Hematopoietic multipotent progenitor cell treated with erythropoietin and hydrocortisone succinate and interleukin-3 and kit ligand, for 15 days (in vitro differentiated cells): ENCODE results near the gene DOCK11.
"Not testable (repeated sequence)": the region's sequence is repeated elsewhere in the genome, so short reads cannot be mapped to it uniquely, and the experiment has no call there.

Experiments
- DNase-seq: peaks from one replicate; pipeline ENCODE4 v3.0.0-alpha.2; 2015; ENCODE audit warnings: low spot score

DOCK11 gene

DNA sequence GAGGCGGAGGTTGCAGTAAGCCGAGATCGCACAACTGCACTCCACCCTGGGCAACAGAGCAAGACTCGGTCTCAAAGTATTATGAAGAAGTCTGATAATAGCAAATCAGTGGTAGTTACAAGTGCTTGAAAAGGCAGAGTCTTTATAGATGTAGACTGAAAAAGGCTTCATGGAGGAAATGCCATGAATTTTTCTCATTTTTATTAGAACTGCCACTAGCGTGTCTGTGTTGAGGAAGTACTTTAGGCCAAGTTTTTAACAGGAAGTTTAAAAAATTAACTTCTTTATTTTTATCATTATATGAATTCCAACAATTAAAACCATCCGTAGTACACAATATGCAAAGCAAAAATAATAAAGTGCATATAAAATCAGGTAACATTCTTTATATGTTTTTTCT lies 199.0 kb downstream of the DOCK11 start:
- DNase-seq = no peak

DNA sequence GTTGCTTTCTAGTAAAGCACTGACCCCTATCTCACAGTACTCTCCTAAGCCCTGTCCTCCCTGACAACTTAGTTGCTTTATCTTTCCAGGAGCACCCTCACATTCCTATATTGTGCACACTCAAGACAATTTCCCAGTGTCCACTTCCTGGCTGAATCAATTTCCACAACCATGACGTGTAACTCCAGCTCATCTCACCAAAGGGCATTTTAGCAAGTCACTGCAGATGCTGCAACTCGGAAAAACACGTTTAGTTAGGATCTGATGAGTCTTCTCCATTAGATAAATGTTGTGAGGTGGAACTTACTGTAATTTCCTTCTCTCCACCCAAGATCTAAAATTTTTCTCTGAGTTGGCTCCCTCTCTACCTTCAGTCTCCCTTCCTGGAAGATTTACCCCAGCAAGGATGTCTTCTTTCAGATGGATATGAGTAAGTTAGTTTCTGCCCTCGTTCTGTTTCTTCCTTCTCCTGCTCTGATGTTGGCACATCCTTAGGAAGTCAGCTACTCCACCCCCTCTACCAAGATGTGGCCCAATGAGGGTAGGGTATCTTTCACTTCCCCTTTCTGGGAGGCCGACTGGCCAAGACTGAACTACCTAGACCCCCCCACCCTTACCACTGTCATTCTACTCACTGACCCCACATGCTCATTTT lies 203.0 kb downstream of the DOCK11 start:
- no peak for DNase-seq

- no peak for DNase-seq
These were observed 207.1 kb downstream of the DOCK11 start for GRCh38 chrX:118702741-118703140.

- DNase-seq = no peak
These were observed 211.1 kb downstream of the DOCK11 start for GRCh38 chrX:118706681-118707080.

DNA sequence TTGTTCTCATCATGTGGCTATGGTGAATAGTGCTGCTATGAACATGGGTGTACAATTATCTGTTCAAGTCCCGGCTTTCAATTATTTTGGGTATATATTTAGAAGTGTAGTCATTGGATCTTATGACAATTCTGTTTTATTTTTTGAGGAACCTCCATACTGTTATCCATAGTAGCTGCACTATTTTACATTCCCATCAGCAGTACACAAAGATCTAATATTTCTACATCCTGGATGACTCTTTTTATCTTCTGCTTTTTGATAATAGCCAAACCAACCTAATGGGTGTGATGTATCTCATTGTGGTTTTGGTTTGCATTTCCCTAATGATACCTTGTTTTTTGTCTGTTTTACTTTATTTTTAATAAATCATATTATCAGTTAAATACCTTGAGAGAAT lies 218.9 kb downstream of the DOCK11 start:
- DNase-seq = no peak

DNA sequence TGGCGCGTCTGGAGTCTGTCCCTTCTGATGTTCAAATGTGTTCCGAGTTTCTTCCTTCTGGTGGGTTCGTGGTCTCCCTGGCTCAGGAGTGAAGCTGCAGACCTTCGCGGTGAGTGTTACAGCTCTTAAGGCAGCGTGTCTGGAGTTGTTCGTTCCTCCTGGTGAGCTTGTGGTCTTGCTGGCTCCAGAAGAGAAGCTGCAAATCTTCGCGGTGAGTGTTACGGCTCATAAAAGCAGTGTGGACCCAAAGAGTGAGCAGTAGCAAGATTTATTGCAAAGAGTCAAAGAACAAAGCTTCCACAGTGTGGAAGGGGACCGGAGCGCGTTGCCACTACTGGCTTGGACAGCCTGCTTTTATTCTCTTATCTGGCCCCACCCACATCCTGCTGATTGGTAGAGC lies 220.3 kb downstream of the DOCK11 start:
- DNase-seq = not testable (repeated sequence)

DNA sequence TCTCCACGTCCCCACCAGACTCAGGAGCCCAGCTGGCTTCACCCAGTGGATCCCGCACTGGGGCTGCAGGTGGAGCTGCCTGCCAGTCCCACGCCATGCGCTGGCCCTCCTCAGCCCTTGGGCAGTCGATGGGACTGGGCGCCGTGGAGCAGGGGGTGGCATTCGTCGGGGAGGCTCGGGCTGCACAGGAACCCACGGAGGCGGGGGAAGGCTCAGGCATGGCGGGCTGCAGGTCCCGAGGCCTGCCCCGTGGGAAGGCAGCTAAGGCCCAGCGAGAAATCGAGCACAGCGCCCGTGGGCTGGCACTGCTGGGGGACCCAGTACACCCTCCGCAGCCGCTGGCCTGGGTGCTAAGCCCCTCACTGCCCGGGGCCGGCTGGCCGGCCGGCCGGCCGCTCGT lies 221.2 kb downstream of the DOCK11 start:
- DNase-seq = not testable (repeated sequence)

DNA sequence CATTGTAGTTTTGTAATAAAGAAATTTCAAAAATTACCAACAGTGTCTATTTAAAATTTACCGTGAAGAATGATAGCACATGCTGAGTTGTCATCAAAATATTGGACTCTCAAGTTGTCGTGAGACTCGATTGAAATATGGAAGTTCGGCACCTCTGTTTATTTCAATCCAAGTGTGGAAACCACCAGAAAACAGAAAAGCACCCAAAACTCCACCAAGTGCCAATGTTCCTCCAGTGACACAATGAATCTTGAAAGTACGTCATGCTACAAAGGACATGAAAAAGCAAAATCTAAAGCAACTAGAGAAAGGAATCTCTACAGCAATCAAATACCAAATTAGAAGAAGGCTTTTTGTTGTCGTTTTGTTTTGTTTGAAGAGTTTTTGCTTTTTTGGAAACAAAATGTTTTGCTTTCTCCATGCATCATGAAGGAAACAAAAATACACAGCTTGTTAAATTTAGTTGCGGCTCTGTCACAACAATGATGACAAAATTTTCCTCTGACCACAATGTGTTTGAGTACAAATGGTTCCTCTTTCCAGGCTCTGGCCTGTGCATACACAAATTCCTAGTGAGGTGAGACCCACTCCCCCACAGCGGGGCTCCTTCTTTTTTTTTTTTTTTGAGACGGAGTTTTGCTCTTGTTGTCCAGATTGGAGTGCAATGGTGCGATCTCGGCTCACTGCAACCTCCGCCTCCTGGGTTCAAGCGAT lies 222.2 kb downstream of the DOCK11 start:
- DNase-seq = no peak

GRCh38 chrX:118718737-118719136 lies 223.1 kb downstream of the DOCK11 start:
- DNase-seq = no peak

DNA sequence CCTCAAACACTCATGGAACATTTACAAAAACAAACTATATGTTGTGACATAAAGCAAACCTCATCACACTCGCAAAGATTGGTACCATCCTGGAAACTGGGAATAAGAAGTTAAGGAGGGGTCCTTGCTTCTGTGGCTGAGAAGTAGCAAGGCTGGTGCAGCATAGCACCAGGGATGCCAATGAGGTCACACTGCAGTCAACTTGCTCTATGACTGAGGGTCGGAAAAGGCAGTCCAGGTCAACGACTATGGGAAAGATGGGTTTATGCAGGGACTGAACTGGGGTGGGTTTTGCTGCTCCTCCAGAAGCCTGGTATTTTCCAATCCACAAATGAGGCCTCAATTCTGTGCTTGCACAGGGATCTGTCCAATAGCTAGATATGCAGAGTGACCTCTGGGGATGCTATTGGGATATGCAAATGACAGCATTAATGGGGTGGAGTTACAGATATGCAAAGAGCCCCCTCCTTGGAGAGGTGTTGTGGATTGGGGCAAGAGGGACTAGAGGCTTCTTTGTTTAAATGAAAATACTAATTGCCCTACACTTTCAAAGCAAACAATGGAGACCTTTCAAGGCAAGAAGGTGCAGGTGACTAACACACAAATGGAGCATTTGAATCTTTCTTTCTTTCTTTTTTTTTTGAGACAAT lies 224.6 kb downstream of the DOCK11 start:
- DNase-seq = no peak

DNA sequence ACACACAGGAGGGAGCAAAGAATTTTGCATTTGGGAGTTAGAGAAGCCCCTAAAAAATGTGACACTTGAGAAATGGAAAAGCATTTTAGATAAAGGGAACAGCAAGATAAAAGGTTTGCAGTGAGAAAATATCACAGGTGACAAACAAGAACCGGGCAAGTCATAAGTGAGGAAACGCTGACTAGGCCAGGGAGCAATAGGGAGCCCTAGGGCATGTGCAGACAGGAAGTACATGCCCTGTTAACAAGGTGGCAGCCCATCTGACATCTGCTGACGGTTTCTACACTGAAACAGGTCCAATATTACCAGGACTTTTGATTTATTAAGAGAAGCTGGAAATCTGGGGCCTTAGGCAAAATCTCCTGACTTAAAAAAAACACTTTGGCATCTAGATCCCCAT lies 227.8 kb downstream of the DOCK11 start:
- DNase-seq = no peak

DNA sequence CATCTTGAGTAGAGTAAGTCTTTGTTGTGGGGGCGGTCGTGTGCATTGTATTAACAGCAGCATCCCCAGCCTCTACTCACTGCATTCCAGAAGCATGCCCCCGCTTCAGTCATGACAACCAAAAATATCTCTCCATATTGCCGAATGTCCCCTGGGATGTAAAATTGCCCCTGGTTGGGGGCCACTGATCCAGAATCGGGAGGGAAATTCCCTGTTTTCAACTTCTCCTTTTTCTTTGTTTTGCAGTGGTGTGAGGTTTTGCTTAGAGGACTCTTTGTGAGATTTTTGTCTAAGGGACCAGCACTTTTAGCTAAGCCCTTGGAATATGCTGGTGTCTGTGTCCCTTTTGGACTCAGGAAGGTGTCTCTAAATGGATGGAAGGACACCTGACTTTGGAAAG lies 228.8 kb downstream of the DOCK11 start:
- no peak for DNase-seq

DNA sequence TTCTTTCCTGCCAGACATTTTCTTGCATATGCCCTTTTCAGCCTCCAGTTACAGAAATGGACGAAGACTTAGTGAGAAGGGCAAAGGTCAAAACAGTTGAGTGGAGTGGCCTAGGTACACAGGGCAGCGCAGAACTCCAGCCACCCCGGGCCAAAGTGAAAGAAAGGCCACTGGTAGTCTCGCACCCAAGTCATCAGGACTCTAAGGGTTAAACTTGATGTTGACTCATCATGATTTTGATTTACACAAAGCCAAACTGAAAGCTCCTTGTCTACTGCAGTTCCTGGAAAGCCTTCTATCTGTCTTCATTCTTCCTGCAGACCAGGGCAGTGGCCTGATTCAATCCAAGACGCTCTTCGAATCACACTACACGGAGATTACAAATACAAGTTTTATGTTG lies 229.2 kb downstream of the DOCK11 start:
- DNase-seq = no peak

- DNase-seq = no peak
These were observed 230.8 kb downstream of the DOCK11 start for GRCh38 chrX:118726396-118726795.

GRCh38 chrX:118726887-118727685 lies 231.5 kb downstream of the DOCK11 start, which contains the start of gene IL13RA1:
Gene IL13RA1 (plus strand): TSS chrX:118727606. CDS start chrX:118727639, 33 bp downstream.
- DNase-seq = no peak

- no peak for DNase-seq
These were observed 232.2 kb downstream of the DOCK11 start for GRCh38 chrX:118727686-118728339.

DNA sequence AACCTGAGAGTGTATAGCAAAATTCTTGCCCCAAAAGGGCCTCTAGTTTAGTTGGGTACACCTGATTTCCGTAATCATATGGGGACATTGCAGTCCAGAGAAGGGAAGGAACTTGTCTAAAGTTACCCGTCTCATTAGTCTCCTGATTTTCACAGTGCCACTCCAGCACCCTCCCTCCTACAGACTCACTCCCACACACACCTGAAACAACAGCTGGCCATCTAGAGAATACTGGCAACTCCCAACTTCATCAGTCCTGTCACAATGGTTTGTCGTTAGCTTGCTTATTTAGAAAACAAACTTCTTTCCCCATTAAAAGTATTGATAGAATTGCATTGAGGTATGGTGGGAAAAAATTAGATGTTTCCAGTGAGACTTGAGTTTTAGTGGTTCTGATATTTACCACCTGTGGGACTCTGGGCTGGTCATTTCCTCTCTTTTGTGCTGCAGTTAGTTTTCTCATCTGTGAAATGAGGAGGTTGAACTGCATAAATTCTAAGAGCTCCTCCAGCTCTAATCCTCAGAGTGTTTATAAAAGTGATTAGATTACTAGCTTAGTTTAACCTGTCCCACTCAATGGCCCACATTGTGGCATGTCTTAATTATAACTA lies 233.5 kb downstream of the DOCK11 start:
- DNase-seq = no peak

DNA sequence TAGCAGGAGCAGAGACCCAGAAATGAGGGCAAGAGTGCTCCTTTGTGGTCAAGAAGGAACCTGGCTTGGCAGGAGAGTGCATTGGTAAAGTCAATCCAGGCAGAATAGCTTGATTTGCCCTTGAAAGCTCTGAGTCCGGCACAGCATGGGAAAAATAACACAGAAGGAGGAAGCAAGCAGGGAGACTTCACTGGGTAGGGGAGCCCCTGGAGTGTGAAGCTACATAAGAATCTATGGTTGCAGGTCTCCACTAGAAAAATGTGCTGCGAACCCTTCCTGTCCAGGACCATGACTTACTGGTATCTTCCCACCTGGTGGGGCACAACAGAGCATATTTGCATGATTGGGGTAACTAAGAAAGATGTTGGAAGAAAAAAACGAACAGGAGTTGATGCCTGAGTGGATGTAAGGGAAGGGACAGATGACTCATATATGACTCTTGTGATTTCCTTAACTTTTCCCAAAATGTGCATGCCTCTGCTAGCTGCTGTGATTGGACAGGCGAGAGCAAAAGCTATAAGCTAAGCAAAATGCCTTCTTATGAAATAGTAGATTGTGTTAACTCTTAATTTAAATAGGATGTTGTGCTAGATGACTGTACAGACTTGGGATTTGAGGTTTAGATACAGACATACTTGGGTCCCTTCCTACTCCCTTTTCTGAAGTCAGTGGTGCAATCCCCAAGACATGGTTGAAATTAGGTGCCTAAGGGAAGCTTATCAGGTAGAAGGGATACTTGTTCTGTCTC lies 235.1 kb downstream of the DOCK11 start:
- DNase-seq = no peak

GRCh38 chrX:118732551-118732950 lies 236.9 kb downstream of the DOCK11 start:
- DNase-seq = not testable (repeated sequence)

DNA sequence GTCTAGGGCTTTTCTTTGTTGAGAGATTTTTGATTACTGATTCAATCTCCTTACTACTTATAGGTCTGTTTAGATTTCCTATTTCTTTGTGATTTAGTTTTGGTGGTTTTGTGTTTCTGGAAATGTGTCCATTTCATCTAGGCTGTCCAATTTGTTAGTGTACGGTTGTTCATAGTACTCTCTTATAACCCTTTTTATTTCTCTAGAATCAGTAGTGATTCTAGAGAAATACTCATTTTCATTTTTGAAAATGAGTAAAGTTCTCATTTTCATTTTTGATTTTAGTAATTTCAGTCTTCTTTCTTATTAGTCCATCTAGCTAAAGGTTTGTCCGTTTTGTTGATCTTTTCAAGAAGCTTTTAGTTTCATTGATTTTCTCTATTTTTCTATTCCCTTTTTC lies 239.3 kb downstream of the DOCK11 start:
- no peak for DNase-seq
